Mucosa of descending colon (tissue), 3 donors: ENCODE measurements around the gene PXDN. TPM values are rescaled to one million over a fixed set of nuclear protein-coding genes. Genes with fewer than 3 reads are reported as not detected.

Experiments used
- ATAC-seq: fragments of 200-7000 bp; cut with Tn5 transposase; one replicate; pipeline ENCODE4 v1.9.1; 2020; ENCODE audit warnings: mild to moderate bottlenecking, moderate library complexity
- DNase-seq, 3 donors: peaks; one replicate each; pipeline ENCODE4 v3.0.0-alpha.2; 2020
- H3K36me3 ChIP-seq: fragments of 200-600 bp; one replicate; pipeline ENCODE4 v1.8.0; 2021; ENCODE audit warnings: low read depth, mild to moderate bottlenecking
- H3K4me1 ChIP-seq: fragments of 200-600 bp; one replicate; pipeline ENCODE4 v1.8.0; 2021; ENCODE audit warnings: low read depth, mild to moderate bottlenecking
- H3K4me3 ChIP-seq: fragments of 200-600 bp; one replicate; pipeline ENCODE4 v1.8.0; 2021; ENCODE audit warnings: mild to moderate bottlenecking
- H3K9me3 ChIP-seq: fragments of 200-600 bp; one replicate; pipeline ENCODE4 v1.8.0; 2021; ENCODE audit warnings: mild to moderate bottlenecking
- CTCF ChIP-seq: fragments of 200-600 bp; IDR thresholded peaks from one replicate; pipeline ENCODE4 v1.8.0; 2022; ENCODE audit warnings: antibody characterized with exemption, mild to moderate bottlenecking
- intact Hi-C, 2 donors: fragments of 100-400 bp; cut with DNase I in 1 of 2; cut with micrococcal nuclease in 1 of 2; formaldehyde crosslinking; loops; one replicate each; pipeline versions ENCODE4 v1.11.0 to v1.11.1; 2022; cut with DNase I, micrococcal nuclease
- total RNA-seq, 3 donors: library from RNA; stranded (reverse); fragmentation: NEBNext Ultra II Directional in 2 of 3; extraction: Animal tissue kit (Norgen Biotek cat#: 25700) in 2 of 3; gene quantifications; one replicate each; pipeline versions ENCODE4 v1.2.1 to v1.2.4, GENCODE V29; 2021 to 2023
- donor health status: DM: no; HTN: no; CAD: no; lungs with moderate emphysema.
- donor health status: DM: no; HTN: no; CAD: no.
- donor health status: DM: no; HTN: yes; CAD: no.

The PXDN gene
- total RNA-seq, 3 donors from 2014 or later: 9.3 to 52.4 (median 11.9) TPM

- no peak for TF ChIP-seq CTCF
These were observed 70.0 kb downstream of the PXDN start for GRCh38 chr2:1674276-1674675.

GRCh38 chr2:1673160-1673944 lies 71.0 kb downstream of the PXDN start:
- Histone ChIP-seq H3K4me1 (no peaks in the 10 kb centered on the region), H3K9me3 (no peaks in the 10 kb centered on the region), H3K4me3 (no peak overlapping the region), H3K36me3 (no peaks in the 10 kb centered on the region)
- ATAC-seq: no peak
- DNase-seq: no peak
- intact Hi-C loops: loop anchor here in 1 of 2 donors (10.0 kb wide), 1 partner anchor 71 kb away; the partner anchor contains the start of gene PXDN
- TF ChIP-seq CTCF: no peak

More at GRCh38 chr2:1674276-1674675, 70.0 kb downstream of the PXDN start:
- DNase-seq: no peak
- Histone ChIP-seq H3K9me3 (no peaks in the 10 kb centered on the region), H3K4me3 (no peak overlapping the region), H3K4me1 (no peaks in the 10 kb centered on the region), H3K36me3 (no peaks in the 10 kb centered on the region)
- ATAC-seq: no peak
- intact Hi-C loops: loop anchor here in 1 of 2 donors (10.0 kb wide), 1 partner anchor 71 kb away; the partner anchor contains the start of gene PXDN

GRCh38 chr2:1672738-1673137 lies 71.6 kb downstream of the PXDN start:
- ATAC-seq: no peak
- Histone ChIP-seq H3K9me3 (no peaks in the 10 kb centered on the region), H3K36me3 (no peaks in the 10 kb centered on the region), H3K4me3 (no peak overlapping the region), H3K4me1 (no peaks in the 10 kb centered on the region)
- no peak for DNase-seq
- intact Hi-C loops: loop anchor here in 1 of 2 donors (10.0 kb wide), 1 partner anchor 72 kb away; the partner anchor contains the start of gene PXDN
- no peak for TF ChIP-seq CTCF

GRCh38 chr2:1671916-1672315 lies 72.4 kb downstream of the PXDN start:
- ATAC-seq: no peak
- intact Hi-C loops: loop anchor here in 1 of 2 donors (10.0 kb wide), 1 partner anchor 73 kb away; the partner anchor contains the start of gene PXDN
- no peak overlapping the region for H3K4me3 ChIP-seq
- no peaks in the 10 kb centered on the region for H3K36me3 ChIP-seq
- no peaks in the 10 kb centered on the region for H3K4me1 ChIP-seq
- no peaks in the 10 kb centered on the region for H3K9me3 ChIP-seq
- no peak for DNase-seq
- TF ChIP-seq CTCF: no peak

- intact Hi-C loops: loop anchor here in 1 of 2 donors (10.0 kb wide), 1 partner anchor 74 kb away; the partner anchor contains the start of gene PXDN
- DNase-seq (no peak), ATAC-seq (no peak)
- Histone ChIP-seq H3K4me3 (no peak overlapping the region), H3K9me3 (no peaks in the 10 kb centered on the region), H3K4me1 (no peaks in the 10 kb centered on the region), H3K36me3 (no peaks in the 10 kb centered on the region)
- TF ChIP-seq CTCF: no peak
These were observed 73.7 kb downstream of the PXDN start for GRCh38 chr2:1670636-1671035.
